Measurements from ENCODE around the gene NFIA.

GRCh38 chr1:61169634-61170033 is 87.3 kb downstream of the NFIA start:
- no peak for TF ChIP-seq CTCF (conservative IDR thresholded peaks at IDR 0.05; ENCODE audit: low read length)
- TF ChIP-seq EZH2phosphoT487 (IDR thresholded peaks at IDR 0.05; ENCODE audit: borderline replicate concordance) = no peak

Data from Loucy (cell line).